Measurements from ENCODE around the gene CSF3.
A peak's percentile ranks its signal among the peaks of the same experiment; 100 is the strongest.

CSF3 gene

GRCh38 chr17:40059729-40060475 is 44.7 kb downstream of the CSF3 start:
- no peak for TF ChIP-seq CTCF (IDR thresholded peaks at IDR 0.05; ENCODE audit: low read depth, low read length)
- DNase-seq (ENCODE audit: low read depth in 2 of 2) = no peak
- no peak overlapping the region for H3K4me3 ChIP-seq (replicated peaks in 1 of 2; ENCODE audit: low read depth in 2 of 2, low read length in 2 of 2)

DNA sequence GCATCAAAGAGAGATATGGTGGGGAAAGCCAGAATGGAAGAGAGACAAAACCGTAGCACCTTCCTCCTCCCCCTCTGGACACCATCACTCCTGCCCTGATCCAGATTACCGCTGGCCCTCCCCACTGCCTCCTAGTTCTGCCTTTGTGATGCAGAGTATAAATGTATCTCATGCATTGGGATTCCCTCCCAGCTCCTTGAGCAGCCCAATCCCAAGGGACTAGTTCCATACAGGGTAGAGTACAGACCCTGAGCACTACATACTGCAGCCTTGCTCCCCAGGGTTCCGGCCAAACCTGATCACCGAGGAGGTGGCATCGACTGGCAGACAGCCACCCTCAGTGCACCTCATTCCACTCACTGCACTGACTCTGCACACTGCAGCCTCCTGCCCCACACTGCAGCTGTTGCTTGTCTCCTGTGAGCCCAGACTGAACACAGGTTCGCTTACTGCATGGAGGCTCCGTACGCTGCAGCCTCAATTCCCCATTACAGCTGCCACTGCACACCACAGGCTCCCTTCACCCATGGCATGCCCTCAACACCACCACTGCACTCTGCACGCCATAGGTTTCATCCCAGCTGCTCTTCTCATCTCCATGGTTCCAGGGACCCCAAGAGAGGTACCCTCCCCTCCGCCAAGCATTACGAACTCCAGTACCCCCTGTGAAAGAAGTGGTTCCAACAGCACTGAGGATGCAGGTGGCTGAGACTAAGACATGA is 45.8 kb downstream of the CSF3 start:
- no peak for DNase-seq (ENCODE audit: low read depth in 2 of 2)
- no peak overlapping the region for H3K4me3 ChIP-seq (replicated peaks in 1 of 2; ENCODE audit: low read depth in 2 of 2, low read length in 2 of 2)
- no peak for TF ChIP-seq CTCF (IDR thresholded peaks at IDR 0.05; ENCODE audit: low read depth, low read length)

- no peak overlapping the region for H3K4me3 ChIP-seq (replicated peaks in 1 of 2; ENCODE audit: low read depth in 2 of 2, low read length in 2 of 2)
- TF ChIP-seq CTCF (IDR thresholded peaks at IDR 0.05; ENCODE audit: low read depth, low read length) = no peak
- no peak for DNase-seq (ENCODE audit: low read depth in 2 of 2)
Observed at GRCh38 chr17:40061609-40062038, 46.4 kb downstream of the CSF3 start.

DNA sequence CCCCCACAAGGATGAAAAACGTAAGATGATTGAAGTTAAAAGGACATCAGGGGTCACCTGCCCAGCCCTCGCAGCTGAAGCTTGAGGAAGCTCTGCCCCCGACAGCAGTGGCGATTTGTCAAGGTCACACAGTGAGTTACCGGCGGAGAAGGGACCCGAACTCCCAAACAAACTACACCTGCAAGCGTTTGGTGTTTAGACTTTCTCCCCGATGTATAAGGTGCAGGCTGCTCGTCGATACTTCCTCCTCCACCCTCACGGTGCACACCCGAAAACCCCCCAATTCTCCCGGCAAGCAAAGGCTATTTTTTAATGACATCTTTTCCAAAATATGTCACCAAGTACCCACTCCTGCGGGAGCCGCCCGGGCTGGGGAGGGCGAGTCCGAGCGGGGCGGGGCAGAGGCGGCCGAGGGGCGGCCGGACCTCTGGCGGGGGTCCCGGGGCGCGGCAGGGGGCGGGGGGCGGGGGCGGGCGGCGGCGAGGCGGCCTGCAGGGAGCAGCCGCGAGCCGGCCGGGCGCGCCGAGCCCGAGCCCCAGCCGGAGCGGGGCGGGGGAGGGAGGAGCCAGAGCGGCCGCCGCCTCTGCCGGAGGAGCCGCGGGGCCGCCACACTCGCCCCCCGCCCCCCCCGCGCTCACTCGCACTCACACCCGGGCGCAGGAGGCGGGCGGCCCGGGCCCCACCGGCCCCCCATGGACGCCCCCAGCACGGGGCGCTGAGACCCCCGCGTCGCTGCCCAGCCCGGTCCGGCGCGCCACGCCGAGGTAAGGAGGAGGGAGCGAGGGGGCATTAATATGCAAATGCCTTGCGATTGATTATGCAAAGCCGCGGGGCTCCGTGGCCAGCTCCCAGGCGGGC is 47.3 kb downstream of the CSF3 start, which contains the start of gene THRA:
THRA (plus strand) TSS at position 637 of the 858 bp plus-strand sequence. CDS start 11,524 bp downstream, outside the sequence.
- TF ChIP-seq CTCF (IDR thresholded peaks at IDR 0.05; ENCODE audit: low read depth, low read length) = no peak
- peak; percentile 28 to 64 for DNase-seq (ENCODE audit: low read depth in 2 of 2)
- H3K4me3 ChIP-seq (replicated peaks in 1 of 2; ENCODE audit: low read depth in 2 of 2, low read length in 2 of 2) = peak within 1 kb of the TSS; percentile 96 to 98

DNA sequence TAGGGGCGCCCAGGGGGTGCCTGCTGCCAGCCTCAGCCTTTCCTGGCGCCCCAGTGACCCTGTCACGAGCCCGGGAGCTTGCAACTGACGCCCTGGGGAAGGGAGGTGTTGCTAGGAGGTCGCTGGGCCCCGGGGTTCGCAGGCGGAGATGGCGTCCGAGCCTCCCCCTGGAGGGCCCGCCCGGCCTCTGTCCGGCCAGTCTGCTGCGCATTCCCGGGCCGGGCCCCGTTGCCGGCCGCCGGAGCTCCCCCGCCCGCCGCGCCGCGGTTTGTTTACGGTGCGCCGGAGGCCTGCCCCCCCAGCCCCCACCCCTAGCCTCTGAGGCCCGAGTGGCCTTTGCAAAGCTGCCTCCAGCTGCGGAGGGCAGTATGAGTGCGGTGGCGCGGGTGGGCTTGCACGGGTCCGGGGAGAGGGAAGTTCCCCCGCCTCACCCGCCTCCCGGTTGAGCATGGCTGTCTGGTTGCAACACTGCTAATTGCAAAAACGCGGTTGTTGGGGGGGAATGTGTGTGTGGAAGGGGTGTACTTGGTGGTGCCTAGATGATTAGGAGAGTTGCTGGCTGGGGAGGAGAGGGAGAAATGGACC is 48.0 kb downstream of the CSF3 start:
- H3K4me3 ChIP-seq (replicated peaks in 1 of 2; ENCODE audit: low read depth in 2 of 2, low read length in 2 of 2) = peak overlapping the region; percentile 96 to 98
- peak; percentile 30 to 33 for DNase-seq (ENCODE audit: low read depth in 2 of 2)
- TF ChIP-seq CTCF (IDR thresholded peaks at IDR 0.05; ENCODE audit: low read depth, low read length) = no peak

- H3K4me3 ChIP-seq (replicated peaks in 1 of 2; ENCODE audit: low read depth in 2 of 2, low read length in 2 of 2) = peak overlapping the region; percentile 96 to 98
- DNase-seq (ENCODE audit: low read depth in 2 of 2) = no peak
- TF ChIP-seq CTCF (IDR thresholded peaks at IDR 0.05; ENCODE audit: low read depth, low read length) = no peak
Observed at GRCh38 chr17:40063901-40064531, 48.8 kb downstream of the CSF3 start.
